Measurements from ENCODE around the gene HNMT.

DNA sequence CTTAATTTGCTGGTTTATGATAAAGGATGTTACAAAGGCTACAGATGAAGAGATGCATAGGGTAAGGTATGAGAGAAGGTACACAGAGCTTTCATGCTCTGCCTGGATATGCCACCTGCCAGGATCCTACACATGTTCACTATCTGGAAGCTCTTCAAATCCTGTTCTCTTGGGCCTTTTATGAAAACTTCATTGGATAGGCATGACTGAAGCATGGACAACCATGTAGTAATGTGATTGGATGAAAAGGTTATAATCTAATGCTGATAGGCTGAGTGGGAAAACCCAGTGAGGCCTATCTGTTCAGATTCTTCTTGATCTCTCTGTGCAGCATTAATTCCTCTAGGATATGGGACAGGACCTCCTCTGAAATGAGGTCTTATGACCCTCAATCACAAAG is 26.8 kb downstream of the HNMT start:
- TF ChIP-seq EZH2 (IDR thresholded peaks at IDR 0.05) (no peak), POLR2AphosphoS5 (IDR thresholded peaks at IDR 0.05; ENCODE audit: borderline replicate concordance, low read depth, low read length) (no peak), FOXP2 (optimal IDR thresholded peaks at IDR 0.05; ENCODE audit: control extremely low read depth, extremely low read length, insufficient read depth) (no peak)
